Ishikawa (cell line): ENCODE measurements around the gene SLC46A2.

ENCODE experiments used
- CEBPB ChIP-seq: IDR thresholded peaks from 2 replicates; pipeline ENCODE4 v1.6.1; 2012
- CREB1 ChIP-seq: IDR thresholded peaks from 2 replicates; pipeline ENCODE4 v1.6.1; 2012; ENCODE audit warnings: low read depth
- EGR1 ChIP-seq: IDR thresholded peaks from 2 replicates; pipeline ENCODE4 v1.6.1; 2012
- EP300 ChIP-seq: IDR thresholded peaks from 2 replicates; pipeline ENCODE4 v1.6.1; 2012; ENCODE audit warnings: borderline replicate concordance
- FOXM1 ChIP-seq: IDR thresholded peaks from 2 replicates; pipeline ENCODE4 v1.6.1; 2012; ENCODE audit warnings: low read depth, borderline replicate concordance
- NFIC ChIP-seq: IDR thresholded peaks from 2 replicates; pipeline ENCODE4 v1.6.1; 2012
- RAD21 ChIP-seq: IDR thresholded peaks from 2 replicates; pipeline ENCODE4 v1.6.1; 2012; ENCODE audit warnings: low read depth
- REST ChIP-seq: IDR thresholded peaks from 2 replicates; pipeline ENCODE4 v1.6.1; 2012; ENCODE audit warnings: low read depth, mild to moderate bottlenecking
- TAF1 ChIP-seq: IDR thresholded peaks from 2 replicates; pipeline ENCODE4 v1.6.1; 2012; ENCODE audit warnings: low read depth, mild to moderate bottlenecking
- TCF12 ChIP-seq: IDR thresholded peaks from 2 replicates; pipeline ENCODE4 v1.6.1; 2012; ENCODE audit warnings: low read depth
- TEAD4 ChIP-seq: IDR thresholded peaks from 2 replicates; pipeline ENCODE4 v1.6.1; 2012
- USF1 ChIP-seq: IDR thresholded peaks from 2 replicates; pipeline ENCODE4 v1.6.1; 2012
- YY1 ChIP-seq: IDR thresholded peaks from 2 replicates; pipeline ENCODE4 v1.6.1; 2012; ENCODE audit warnings: low read depth
- ZBTB7A ChIP-seq: IDR thresholded peaks from 2 replicates; pipeline ENCODE4 v1.6.1; 2012; ENCODE audit warnings: low read depth
- TF ChIP-seq, protein P1 (sequence below): IDR thresholded peaks from 2 replicates; pipeline ENCODE4 v1.6.1; 2012

SLC46A2 gene

DNA sequence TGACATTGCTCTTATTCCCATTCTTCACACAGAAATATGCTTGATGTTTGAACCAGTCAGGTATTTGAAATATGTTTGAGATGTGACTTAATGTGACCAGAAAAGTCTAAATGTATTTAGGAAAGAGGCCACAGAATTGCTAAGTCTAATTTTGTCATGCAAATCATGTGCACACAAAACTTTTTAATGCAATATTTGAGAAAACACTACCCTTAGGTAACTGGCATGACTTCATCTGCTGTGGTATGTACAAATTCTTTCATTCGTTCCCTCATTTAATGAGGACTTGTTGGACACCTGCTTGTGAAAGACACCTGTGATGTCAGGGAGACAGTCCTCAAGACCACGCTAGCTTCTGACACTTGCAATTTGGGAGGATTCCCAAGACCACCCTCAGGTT is 21.1 kb upstream of the SLC46A2 start:
- TF ChIP-seq RAD21 (no peak), CREB1 (no peak), FOXM1 (no peak), USF1 (no peak), REST (no peak), TAF1 (no peak), EGR1 (no peak), NFIC (no peak), ZBTB7A (no peak), YY1 (no peak), TCF12 (no peak), EP300 (no peak), TEAD4 (no peak), CEBPB (no peak)
- TF ChIP-seq, protein P1, sequence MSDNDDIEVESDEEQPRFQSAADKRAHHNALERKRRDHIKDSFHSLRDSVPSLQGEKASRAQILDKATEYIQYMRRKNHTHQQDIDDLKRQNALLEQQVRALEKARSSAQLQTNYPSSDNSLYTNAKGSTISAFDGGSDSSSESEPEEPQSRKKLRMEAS: no peak

DNA sequence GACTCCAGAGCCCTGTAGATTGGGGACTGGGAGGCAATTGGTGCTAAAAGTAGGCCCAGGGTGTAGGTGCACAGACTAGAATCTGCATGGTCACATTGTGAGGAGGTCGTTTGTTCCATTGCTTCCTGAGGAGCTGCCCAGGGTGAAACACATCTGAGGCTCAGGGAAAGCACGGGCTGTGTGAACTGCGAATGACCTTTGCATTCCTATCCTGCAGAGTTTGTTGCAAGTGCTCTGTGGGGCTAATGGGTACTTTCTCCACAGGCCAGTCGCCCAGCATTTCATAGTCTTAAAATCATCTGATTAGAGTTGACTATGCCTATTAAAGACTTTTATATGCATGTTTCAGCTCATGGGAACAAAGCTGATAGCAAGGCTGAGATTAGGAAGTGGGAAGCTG is 14.4 kb upstream of the SLC46A2 start:
- TF ChIP-seq CEBPB: no peak
- TF ChIP-seq YY1: no peak
- TF ChIP-seq, protein P1: no peak

DNA sequence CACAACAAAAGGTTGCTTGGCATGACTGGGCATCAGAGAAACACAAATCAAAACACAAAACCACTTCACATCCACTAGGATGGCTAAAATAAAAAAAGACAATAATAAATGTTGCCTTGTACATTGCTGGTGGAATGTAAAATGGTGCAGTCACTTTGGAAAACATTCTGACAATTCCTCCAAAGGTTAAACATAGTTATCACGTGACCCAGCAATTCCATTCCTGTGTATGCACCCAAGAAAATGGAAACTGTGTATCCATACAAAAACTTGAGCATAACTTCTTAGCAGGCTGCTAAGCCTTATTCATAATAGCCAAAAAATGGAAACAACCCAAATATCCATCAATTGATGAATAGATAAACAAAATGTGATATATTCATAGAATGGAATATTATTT is 10.2 kb upstream of the SLC46A2 start:
- peak; percentile 40; the same call in 1 of the 2 replicates for TF ChIP-seq USF1
- no peak for TF ChIP-seq EP300
- no peak for TF ChIP-seq NFIC

GRCh38 chr9:112900488-112900887 is 9.8 kb upstream of the SLC46A2 start:
- TF ChIP-seq RAD21 (no peak), CEBPB (no peak), TEAD4 (no peak), YY1 (no peak), EGR1 (no peak), ZBTB7A (no peak), USF1 (no peak), TAF1 (no peak), NFIC (no peak), TCF12 (no peak), CREB1 (no peak), REST (no peak), FOXM1 (no peak)
- TF ChIP-seq, protein P1: no peak

- TF ChIP-seq TAF1 (no peak), YY1 (no peak), TCF12 (no peak), NFIC (no peak), FOXM1 (no peak), CEBPB (no peak)
These were observed 8.2 kb upstream of the SLC46A2 start for GRCh38 chr9:112898872-112899311.

- TF ChIP-seq EGR1: no peak
- TF ChIP-seq REST: no peak
- no peak for TF ChIP-seq CREB1
- no peak for TF ChIP-seq RAD21
- no peak for TF ChIP-seq CEBPB
- no peak for TF ChIP-seq USF1
- no peak for TF ChIP-seq NFIC
- TF ChIP-seq FOXM1: no peak
- no peak for TF ChIP-seq TCF12
- TF ChIP-seq, protein P1: no peak
- no peak for TF ChIP-seq TEAD4
- TF ChIP-seq YY1: no peak
- TF ChIP-seq ZBTB7A: no peak
- no peak for TF ChIP-seq TAF1
- TF ChIP-seq EP300: no peak
These were observed 5.5 kb upstream of the SLC46A2 start for GRCh38 chr9:112896131-112896530.
